Posterior vena cava (tissue), 2 donors: ENCODE data around the gene GPR87. TPM values are rescaled to one million over a fixed set of nuclear protein-coding genes. Genes with fewer than 3 reads are reported as not detected.

Experiments
- DNase-seq: peaks from one replicate; pipeline ENCODE4 v3.0.0-alpha.2; 2020; ENCODE audit warnings: low spot score
- intact Hi-C, 2 donors: fragments of 100-400 bp; cut with DNase I; formaldehyde crosslinking; loops; one replicate each; pipeline versions ENCODE4 v1.14.1 to v1.14.2; 2022 to 2023
- long read RNA-seq, 2 donors: library from polyadenylated mRNA; unstranded; transcript quantifications; one replicate each; pipeline ENCODE4 v2.0.0, GENCODE V29; 2020 to 2021
- total RNA-seq, 2 donors: library from RNA; stranded (reverse); fragmentation: NEBNext Ultra II Directional; extraction: Animal tissue kit (Norgen Biotek cat#: 25700); gene quantifications; one replicate each; pipeline ENCODE4 v1.2.1, GENCODE V29; 2021
- donor health status: DM: yes; HTN: yes; CAD: no.
- donor health status: DM: yes; HTN: yes; CAD: no.

Gene GPR87
- not detected for total RNA-seq
- long read RNA-seq, donor 1: 0 reads
- long read RNA-seq, donor 2: 0 reads

GRCh38 chr3:151316267-151316991, at the start of gene GPR87:
TSS of gene GPR87 (minus strand) at chr3:151316820. CDS start at chr3:151300100, 16,720 bp downstream.
- intact Hi-C loops: no loop called here
- no peak for DNase-seq

- no peak for DNase-seq
- intact Hi-C loops: no loop called here
These were observed 46.1 kb upstream of the GPR87 start for GRCh38 chr3:151362751-151363174.

DNA sequence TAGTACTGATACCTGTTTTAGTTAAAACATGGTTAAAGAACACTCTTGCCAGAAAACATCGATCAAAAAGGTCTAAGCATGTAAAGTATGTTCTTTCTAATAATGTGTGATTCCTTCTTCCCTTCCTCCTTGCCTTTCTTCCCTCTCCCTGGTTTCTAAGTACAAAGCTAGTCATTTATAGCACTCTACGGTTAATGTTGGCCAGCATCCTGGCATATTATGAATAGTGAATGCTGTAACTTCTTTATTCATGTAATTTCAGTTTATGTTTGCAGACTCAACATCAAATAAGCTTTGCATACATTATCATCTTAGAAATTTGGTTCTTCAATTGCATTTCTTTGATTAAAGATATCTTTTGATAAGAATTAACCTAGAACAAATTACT, 40.8 kb upstream of the GPR87 start:
- intact Hi-C loops: no loop called here
- DNase-seq: no peak

GRCh38 chr3:151356794-151357462, 40.3 kb upstream of the GPR87 start:
- intact Hi-C loops: no loop called here
- no peak for DNase-seq

GRCh38 chr3:151351648-151352047, 35.0 kb upstream of the GPR87 start:
- intact Hi-C loops: no loop called here

DNA sequence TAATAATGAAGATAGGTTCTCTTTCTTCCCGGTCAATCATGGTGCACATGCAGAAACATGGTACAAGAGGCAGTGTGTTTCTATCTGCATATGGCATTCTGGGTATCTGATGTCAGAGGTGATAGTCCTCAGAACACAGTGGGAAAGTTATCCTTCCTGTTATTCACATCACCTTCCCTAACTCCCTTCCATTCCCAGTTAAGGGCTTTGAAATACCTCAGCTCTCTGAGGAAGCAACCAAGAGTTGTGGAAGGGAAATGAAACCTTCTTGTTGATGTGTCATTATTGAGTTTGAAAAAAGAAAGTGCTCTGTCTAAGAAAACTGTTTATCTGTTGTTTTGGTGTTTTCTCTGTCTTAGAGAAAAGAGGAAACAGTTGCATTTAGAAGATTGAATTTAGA, 34.6 kb upstream of the GPR87 start:
- intact Hi-C loops: no loop called here
- no peak for DNase-seq

More at GRCh38 chr3:151351648-151352047, 35.0 kb upstream of the GPR87 start:
- DNase-seq: no peak

DNA sequence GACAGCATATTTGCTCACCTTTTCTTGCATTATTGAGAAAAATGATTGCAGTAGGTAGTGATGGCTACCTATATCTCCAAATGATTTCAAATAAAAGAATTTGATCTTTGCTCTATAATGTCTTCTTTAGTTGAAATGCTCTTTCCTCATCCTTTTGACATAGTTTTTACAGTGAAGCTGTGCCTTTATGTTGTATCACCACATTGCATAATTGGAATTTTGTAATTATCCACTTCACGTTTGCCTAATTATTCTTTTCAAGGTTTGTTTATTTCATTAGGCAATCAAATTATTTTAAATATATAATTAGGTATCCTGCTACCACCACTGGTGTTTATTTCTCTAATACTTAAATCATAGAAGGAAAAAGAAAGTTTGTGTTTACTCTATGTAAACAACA, 34.0 kb upstream of the GPR87 start:
- no peak for DNase-seq
- intact Hi-C loops: no loop called here

- no peak for DNase-seq
These were observed 30.8 kb upstream of the GPR87 start for GRCh38 chr3:151347432-151347831.

DNA sequence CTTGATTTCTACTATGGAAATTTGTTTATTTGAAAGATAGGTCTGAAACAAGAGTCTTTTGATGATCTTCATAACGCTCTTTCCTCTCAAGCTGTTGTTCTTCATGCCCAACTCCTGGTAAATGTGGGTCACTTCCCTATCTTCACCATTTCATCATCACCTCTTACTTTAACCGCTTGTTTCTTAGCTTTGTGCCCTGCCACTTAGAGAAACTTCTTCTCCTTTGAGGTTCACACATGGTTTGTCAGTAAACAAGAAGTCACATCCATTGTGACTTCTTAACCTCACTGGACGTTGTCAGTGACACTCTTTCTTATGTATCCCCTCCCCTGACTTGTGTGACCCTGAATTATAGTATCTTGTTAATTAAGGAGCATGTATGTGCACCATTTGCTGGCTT, 29.7 kb upstream of the GPR87 start:
- no peak for DNase-seq
- intact Hi-C loops: no loop called here

More at GRCh38 chr3:151347432-151347831, 30.8 kb upstream of the GPR87 start:
- intact Hi-C loops: no loop called here

DNA sequence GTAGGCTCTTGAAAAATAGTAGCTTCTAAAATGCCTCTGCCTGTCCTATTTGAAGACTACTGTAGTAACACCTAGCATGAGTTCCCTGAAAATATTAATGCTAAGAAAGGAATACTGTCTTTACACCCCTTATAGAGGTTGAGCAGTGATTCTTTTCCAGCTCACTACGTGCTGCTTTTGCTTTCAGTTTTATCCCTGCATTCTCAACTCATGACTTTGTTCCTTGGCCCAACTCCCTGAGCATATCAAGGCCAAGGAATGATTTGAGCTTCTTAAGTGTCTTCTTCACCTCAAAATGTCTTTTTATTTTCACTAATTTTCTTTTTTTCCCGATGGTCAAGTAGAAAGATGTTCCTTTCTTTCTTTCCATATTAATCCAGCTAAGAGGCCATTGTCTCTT, 29.2 kb upstream of the GPR87 start:
- DNase-seq: no peak
- intact Hi-C loops: no loop called here

DNA sequence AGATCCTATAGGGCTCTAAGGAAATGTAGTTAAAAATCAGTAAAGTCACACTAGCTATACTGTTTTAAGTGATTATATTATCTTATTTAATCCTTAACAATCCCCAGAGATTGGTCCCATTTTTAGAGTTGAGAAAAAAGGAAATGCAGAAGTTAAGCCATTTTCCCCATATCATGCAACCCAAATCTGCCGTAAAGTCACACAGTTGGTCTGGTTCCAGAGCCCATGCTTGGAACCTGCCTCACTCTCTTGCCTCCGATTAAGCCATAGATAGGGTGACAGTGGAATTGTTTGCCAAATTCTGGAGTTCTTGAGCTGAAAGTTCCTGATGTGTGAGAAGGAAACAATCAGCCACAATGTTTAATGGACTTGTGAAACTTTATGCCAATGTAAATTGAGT, 15.1 kb upstream of the GPR87 start:
- intact Hi-C loops: no loop called here
- DNase-seq: no peak

GRCh38 chr3:151330899-151331298, 14.3 kb upstream of the GPR87 start:
- DNase-seq: no peak
- intact Hi-C loops: no loop called here

GRCh38 chr3:151330379-151330778, 13.8 kb upstream of the GPR87 start:
- no peak for DNase-seq
- intact Hi-C loops: no loop called here

DNA sequence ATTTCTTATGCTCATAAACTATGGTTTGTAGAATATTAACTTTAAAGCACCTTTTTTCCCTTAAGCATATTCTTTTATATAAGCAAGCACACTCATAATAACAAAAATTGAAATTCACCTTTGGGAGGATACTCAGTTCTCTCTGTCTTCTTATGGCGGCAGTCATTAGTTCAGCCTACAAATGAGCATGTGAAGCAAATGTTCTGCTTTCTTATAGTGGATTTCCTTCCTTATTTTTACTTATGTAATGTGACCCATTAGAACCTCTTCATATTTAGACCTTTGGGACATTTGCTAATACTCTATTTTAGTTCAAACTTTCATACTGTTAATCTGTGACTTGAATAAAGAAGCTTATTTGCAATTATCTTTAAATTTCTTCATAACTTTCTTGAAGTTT, 12.7 kb upstream of the GPR87 start, which contains the start of gene P2RY13:
Gene P2RY13, minus strand, starts transcription at position 187 of the 400 bp plus-strand sequence. Its CDS starts 21 bp downstream, at position 166.
- no peak for DNase-seq
- intact Hi-C loops: no loop called here

DNA sequence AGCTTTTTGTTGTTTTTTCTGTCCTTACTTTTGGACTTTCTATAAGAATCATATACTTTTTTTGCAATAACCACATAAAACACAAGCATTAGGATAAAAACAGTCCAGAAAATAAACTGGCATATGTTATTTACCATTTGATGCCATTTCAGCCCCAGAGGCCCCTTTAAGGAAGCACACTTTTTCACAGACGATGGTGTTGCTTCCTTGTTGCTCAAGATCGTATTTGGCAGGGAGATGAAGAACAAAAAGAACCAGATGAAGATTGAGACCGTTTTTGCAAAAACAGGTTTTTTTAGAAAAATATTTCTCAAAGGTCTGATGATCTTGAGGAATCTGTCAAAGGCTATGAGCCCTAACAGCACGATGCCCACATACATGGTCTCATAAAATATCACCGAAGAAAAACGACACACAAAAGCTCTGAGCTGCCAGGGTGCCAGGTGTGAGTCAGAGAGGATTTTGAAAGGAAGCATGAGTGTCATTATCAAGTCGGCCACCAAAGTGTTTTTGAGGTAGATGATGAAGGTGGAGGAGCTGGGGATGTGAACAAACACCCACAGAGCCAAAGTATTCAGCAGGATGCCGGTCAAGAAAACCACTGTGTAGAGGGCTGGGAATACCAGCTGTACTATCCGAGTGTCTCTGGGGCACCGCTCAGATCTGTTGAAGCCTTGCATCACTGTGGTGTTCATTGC, 11.8 kb upstream of the GPR87 start:
- DNase-seq: no peak
- intact Hi-C loops: no loop called here

DNA sequence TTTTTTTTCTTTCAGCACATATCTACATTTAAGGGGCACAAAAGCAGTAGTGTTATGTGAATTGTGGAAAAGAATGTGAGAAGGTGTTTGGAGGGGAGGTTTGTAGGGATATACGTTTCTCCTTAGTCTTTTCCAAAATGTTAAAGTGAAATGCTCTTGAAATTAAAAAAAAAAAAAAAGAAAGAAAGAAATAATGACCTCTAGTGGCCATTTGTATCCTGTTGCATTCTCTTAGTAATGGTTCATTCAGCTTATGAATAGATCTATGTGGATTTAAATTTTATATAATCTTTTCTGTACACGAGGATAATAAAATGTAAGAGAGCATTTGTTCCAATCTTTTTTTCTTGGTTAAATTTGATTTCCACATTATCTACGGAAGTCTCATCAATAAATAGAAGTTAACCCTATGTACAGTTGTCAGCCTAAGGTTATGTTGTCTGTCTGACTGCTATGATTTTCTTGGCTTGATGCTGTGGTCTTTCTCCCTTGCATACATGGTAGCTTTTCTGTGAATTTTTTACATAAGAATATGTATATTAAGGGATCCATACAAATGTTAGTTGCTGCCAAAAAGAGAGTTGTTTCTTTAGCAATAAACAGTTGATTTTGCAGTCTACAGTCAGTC, 11.1 kb upstream of the GPR87 start:
- no peak for DNase-seq
- intact Hi-C loops: no loop called here

DNA sequence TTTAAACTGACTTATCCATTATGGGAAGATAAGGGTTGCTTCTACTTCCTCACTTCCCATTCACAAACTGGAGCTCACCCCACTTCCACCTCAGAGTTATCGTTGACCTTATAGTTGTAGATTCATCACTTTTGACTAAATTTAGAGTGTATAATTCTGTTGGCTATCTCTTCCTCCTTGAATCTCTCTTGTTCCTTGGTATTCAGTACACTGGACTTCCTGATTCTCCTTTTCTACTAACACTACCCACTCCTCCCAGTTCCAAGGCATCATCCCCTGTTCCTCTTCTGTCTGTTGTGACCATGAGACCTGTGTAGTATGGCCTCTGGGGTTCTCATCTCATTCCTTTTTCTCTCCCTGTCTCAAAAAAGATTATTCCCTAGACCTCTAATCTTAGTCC, 5.9 kb upstream of the GPR87 start:
- no peak for DNase-seq
- intact Hi-C loops: no loop called here

- DNase-seq: no peak
- intact Hi-C loops: no loop called here
These were observed 4.9 kb upstream of the GPR87 start for GRCh38 chr3:151321526-151321925.

DNA sequence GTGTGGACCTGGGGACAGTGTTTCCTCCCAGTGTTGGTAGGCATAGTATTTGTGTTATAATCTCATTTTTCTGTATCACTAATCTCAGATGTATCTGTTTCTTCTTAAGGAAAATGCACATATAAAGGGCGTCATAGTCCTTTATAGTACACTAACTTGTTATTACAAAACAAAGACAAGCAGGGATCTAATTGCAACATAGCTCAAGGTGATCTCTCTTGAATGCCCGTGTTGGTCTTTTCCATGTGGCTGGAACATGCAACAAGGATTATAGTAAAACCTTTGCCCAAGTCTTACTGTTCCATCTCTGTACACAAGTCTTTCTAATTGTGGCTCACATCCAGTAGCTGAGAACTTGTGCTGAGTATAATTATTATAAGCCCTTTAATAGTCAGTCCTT, 3.5 kb upstream of the GPR87 start:
- intact Hi-C loops: no loop called here

GRCh38 chr3:151319628-151320027, 3.0 kb upstream of the GPR87 start:
- intact Hi-C loops: no loop called here
- no peak for DNase-seq

More for the DNA sequence above, 3.5 kb upstream of the GPR87 start:
- no peak for DNase-seq
